HEK293T (cell line): ENCODE results near the gene AARS2.

Experiments
- CTCF ChIA-PET: fragments of 350-600 bp; formaldehyde crosslinking; extraction: SDS; loops from one replicate; lab custom pipeline; 2021; ENCODE audit warnings: antibody characterized with exemption, inconsistent platforms; lab: Yijun Ruan, JAX
- POLR2A ChIA-PET: fragments of 350-600 bp; formaldehyde crosslinking; extraction: SDS; loops from one replicate; lab custom pipeline; 2020; ENCODE audit warnings: antibody characterized with exemption, inconsistent platforms; lab: Yijun Ruan, JAX
- DNase-seq: peaks from one replicate; pipeline ENCODE4 v3.0.0; 2012; ENCODE audit warnings: mixed read lengths; ENCODE audit errors: extremely low spot score
- ARNT ChIP-seq: fragments of 450-650 bp; IDR thresholded peaks from 2 replicates; pipeline ENCODE4 v1.6.1; 2017; ENCODE audit warnings: mild to moderate bottlenecking
- BHLHE40 ChIP-seq: fragments of 450-650 bp; IDR thresholded peaks from 2 replicates; pipeline ENCODE4 v1.6.1; 2016; ENCODE audit warnings: mild to moderate bottlenecking, moderate library complexity, borderline replicate concordance
- CTBP1 ChIP-seq: fragments of 450-650 bp; IDR thresholded peaks from 2 replicates; pipeline ENCODE4 v1.6.1; 2016; ENCODE audit warnings: borderline replicate concordance
- ELF4 ChIP-seq: fragments of 450-650 bp; IDR thresholded peaks from 2 replicates; pipeline ENCODE4 v1.6.1; 2017; ENCODE audit warnings: antibody characterized with exemption
- FOXA1 ChIP-seq: fragments of 450-650 bp; IDR thresholded peaks from 2 replicates; pipeline ENCODE4 v1.6.1; 2016; ENCODE audit warnings: mild to moderate bottlenecking
- FOXK2 ChIP-seq: fragments of 450-650 bp; IDR thresholded peaks from 2 replicates; pipeline ENCODE4 v1.6.1; 2016; ENCODE audit warnings: mild to moderate bottlenecking
- FOXM1 ChIP-seq: fragments of 450-650 bp; IDR thresholded peaks from 2 replicates; pipeline ENCODE4 v1.6.1; 2017; ENCODE audit warnings: mild to moderate bottlenecking, borderline replicate concordance
- HDGF ChIP-seq: fragments of 450-650 bp; IDR thresholded peaks from 2 replicates; pipeline ENCODE4 v1.6.1; 2017; ENCODE audit warnings: antibody characterized with exemption, borderline replicate concordance
- L3MBTL2 ChIP-seq: fragments of 450-650 bp; conservative IDR thresholded peaks from 2 replicates; pipeline ENCODE4 v1.6.1; 2016; ENCODE audit warnings: mild to moderate bottlenecking
- LEF1 ChIP-seq: fragments of 450-650 bp; IDR thresholded peaks from 2 replicates; pipeline ENCODE4 v1.6.1; 2017; ENCODE audit warnings: mild to moderate bottlenecking, borderline replicate concordance
- NFRKB ChIP-seq: fragments of 450-650 bp; IDR thresholded peaks from 2 replicates; pipeline ENCODE4 v1.6.1; 2016; ENCODE audit warnings: mild to moderate bottlenecking, moderate library complexity
- SP1 ChIP-seq: fragments of 450-650 bp; IDR thresholded peaks from 2 replicates; pipeline ENCODE4 v1.6.1; 2017
- SUZ12 ChIP-seq: fragments of 450-650 bp; IDR thresholded peaks from 2 replicates; pipeline ENCODE4 v1.6.1; 2016; ENCODE audit warnings: mild to moderate bottlenecking
- TARDBP ChIP-seq: fragments of 450-650 bp; IDR thresholded peaks from 2 replicates; pipeline ENCODE4 v1.6.1; 2016
- ZNF384 ChIP-seq: fragments of 450-650 bp; IDR thresholded peaks from 2 replicates; pipeline ENCODE4 v1.6.1; 2016
- TF ChIP-seq, protein P1 (sequence below): fragments of 450-650 bp; IDR thresholded peaks from 2 replicates; pipeline ENCODE4 v1.6.1; 2016

The AARS2 gene

DNA sequence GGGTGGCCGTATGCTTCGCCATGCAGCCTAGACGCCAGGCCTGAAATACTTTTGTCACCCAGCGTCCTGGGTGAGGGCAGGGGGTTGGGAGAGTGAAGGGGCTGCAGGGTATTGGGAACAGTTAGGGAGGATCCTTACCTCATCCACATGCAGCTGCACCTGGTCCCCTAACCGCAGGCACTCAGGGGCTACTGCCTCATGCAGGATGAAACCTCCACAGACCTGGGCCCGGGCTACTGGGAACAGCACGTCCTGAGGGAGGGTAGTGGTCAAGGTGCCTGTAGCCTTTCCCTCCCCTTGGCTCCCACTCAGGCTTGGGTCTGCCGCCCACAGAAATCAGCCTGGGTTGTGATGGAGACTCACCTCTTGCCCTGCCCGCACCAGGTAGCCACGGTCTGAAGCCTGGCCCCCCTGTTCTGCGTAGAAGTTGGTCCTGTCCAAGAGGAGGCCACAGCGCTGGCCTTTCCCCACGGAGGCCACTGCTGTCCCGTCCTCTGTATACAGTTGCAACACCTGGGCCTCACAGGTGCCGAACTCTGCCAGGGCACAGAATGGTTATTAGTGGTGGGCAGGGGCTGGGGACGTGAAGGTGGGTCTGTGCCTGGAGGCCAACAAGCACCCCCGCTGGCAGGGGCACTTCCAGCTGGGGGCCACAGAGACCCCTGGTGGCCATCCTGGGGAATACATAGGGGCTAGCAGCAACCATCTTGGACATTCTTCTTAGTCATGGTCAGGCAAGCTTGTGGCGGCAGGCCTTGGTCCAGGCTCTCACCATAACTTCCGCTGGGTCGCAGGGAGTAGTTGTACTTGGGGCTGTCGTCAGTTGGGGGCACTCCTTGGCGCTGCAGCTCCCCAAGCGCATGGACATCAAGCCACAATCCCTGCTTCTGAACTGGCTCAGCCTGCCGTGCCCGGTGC is 8.6 kb downstream of the AARS2 start:
- TF ChIP-seq ZNF384 (no peak), FOXA1 (no peak), CTBP1 (no peak), HDGF (no peak), ELF4 (no peak), LEF1 (no peak), SP1 (no peak)
- TF ChIP-seq, protein P1, sequence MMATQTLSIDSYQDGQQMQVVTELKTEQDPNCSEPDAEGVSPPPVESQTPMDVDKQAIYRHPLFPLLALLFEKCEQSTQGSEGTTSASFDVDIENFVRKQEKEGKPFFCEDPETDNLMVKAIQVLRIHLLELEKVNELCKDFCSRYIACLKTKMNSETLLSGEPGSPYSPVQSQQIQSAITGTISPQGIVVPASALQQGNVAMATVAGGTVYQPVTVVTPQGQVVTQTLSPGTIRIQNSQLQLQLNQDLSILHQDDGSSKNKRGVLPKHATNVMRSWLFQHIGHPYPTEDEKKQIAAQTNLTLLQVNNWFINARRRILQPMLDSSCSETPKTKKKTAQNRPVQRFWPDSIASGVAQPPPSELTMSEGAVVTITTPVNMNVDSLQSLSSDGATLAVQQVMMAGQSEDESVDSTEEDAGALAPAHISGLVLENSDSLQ = no peak
- ChIA-PET CTCF (interaction anchor here (0.6 to 2.5 kb wide), 11 partner anchors 8 to 48 kb away, joined by 3 to 25 read pairs (median 4); partner anchors contain the start of gene AARS2), POLR2A (interaction anchor here (0.6 to 3.1 kb wide), 5 partner anchors 8 to 111 kb away, joined by 3 to 12 read pairs (median 3); partner anchors contain the start of genes AARS2 and HSP90AB1)
- peak; percentile 70 for DNase-seq

DNA sequence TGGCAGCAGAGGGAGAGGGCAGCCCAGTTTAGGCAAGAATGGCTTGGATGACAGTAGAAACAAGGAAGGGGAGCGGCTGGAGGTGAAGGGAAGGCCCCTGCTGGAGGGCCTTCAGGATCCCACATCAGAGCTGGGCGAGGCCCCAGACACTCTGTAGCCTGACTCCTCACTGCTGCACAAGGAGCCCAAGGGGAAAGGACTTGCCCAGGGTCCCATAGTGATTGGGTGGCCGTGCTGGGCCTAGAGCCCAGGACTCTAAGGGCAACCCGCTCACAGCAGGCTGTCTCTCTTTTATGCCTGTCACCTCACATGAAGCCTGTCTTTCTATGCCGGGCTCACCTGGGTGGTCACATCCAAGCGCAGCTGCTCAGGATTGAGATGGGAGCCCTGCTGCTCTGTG is 9.3 kb downstream of the AARS2 start:
- ChIA-PET POLR2A (interaction anchor here (3.1 kb wide), 1 partner anchor 9 kb away, joined by 12 read pairs; the partner anchor contains the start of gene AARS2), CTCF (interaction anchor here (1.9 kb wide), 1 partner anchor 9 kb away, joined by 9 read pairs; the partner anchor contains the start of gene AARS2)
- no peak for DNase-seq
- no peak for TF ChIP-seq SUZ12

DNA sequence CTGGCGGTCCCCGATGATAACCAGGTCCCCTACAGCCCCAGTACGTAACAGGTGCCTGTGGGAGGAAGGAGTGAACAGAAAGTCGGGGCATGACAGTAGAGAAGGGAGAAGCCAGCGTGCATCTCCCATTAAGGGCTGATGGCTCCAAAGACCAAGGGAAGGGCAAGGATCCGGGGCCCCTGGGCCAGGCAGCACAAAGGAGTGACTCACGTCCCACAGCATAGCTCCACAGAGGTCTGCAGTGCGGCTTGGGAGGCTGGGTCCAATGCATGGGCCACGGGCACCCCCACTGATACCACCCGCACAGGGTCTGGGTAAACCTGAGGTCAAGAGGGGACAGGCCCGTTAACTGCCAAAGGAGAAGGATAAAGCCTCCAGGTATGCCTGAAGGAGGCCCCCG is 10.3 kb downstream of the AARS2 start:
- ChIA-PET POLR2A (interaction anchor here (3.1 kb wide), 1 partner anchor 10 kb away, joined by 12 read pairs; the partner anchor contains the start of gene AARS2), CTCF (no interaction called here)
- TF ChIP-seq ZNF384 (no peak), SP1 (no peak), HDGF (no peak), ARNT (no peak), FOXK2 (no peak), TARDBP (no peak), ELF4 (no peak), NFRKB (no peak), LEF1 (no peak), FOXM1 (no peak), CTBP1 (no peak), SUZ12 (no peak), L3MBTL2 (no peak), BHLHE40 (no peak), FOXA1 (no peak)
- TF ChIP-seq, protein P1 = no peak
- no peak for DNase-seq

DNA sequence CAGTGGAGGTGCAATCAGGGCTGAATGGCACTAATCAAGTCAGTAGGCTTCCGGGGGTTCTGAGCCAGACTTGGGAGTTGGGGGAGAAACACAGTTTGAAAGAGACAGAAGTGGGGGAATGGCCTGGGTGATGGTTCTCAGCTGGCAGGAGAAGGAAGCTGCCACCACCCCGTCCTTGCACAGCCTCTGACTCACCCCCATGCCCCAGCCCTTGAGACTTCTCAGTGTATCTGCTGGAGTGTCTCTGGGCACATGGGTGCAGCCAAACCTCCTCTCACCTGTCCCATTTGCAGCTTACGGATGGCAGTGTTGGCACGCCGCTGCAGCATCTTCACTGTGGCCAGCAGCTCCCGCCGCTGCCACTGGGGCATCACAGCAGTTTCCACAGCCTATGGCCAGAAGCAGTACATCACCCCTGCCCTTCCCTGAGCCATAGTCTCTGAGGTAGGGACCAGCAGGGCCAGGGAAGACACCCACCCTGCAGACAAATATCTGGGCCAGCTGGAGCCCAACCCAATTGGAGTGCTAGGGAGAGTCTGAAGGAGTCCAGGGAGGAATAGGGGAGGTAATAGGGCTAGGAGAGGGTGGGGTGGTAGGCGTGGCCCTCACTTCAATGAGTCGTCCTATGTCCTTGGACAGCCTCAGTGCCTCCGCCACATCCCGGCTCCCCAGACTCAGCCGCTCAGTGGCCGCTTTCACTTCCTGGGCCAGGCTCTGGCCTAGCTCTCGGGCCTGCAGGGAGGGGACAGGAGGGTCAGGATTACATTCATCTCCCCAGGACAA is 11.2 kb downstream of the AARS2 start:
- DNase-seq = no peak
- POLR2A ChIA-PET = interaction anchor here (0.9 to 3.1 kb wide), 3 partner anchors 11 to 55 kb away, joined by 3 to 12 read pairs (median 4); partner anchors contain the start of genes AARS2 and HSP90AB1
- CTCF ChIA-PET = interaction anchor here (0.8 kb wide), 1 partner anchor 31 kb away, joined by 3 read pairs; no protein-coding TSS in a partner anchor
- TF ChIP-seq ZNF384 (no peak), L3MBTL2 (no peak), NFRKB (no peak), SUZ12 (no peak), LEF1 (no peak), FOXA1 (no peak), ELF4 (no peak), SP1 (no peak), FOXK2 (no peak), ARNT (no peak), HDGF (no peak), BHLHE40 (no peak), FOXM1 (no peak)
- TF ChIP-seq, protein P1 = no peak

DNA sequence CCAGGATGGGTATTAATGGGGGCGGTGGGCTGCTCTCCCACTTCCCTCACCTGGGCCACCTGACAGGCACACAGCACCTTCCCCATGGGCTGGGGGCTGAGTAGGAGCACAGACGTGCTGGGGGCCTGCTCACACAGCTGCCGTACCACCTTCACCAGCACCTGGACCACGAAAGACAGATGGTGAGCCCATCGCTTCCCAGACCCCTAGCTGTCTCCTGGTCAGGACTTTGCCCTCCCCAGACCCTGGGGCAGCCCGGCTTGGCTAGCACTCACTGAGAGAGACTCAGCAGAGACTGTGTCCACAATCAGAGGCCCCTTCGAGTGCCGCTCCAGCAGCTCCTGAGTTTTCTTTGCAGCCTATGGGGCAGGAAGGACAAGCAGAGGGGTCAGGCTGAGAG is 12.0 kb downstream of the AARS2 start:
- ChIA-PET CTCF (no interaction called here), POLR2A (interaction anchor here (0.9 to 1.6 kb wide), 4 partner anchors 8 to 54 kb away, joined by 3 to 4 read pairs (median 4); partner anchors contain the start of gene HSP90AB1)
- TF ChIP-seq FOXK2 (no peak), ELF4 (no peak), FOXA1 (no peak), SUZ12 (no peak), ZNF384 (no peak), L3MBTL2 (no peak)
- no peak for DNase-seq
